Measurements from ENCODE around the gene GLTP. TPM values are rescaled to one million over a fixed set of nuclear protein-coding genes. Genes with fewer than 3 reads are reported as not detected.

The GLTP gene
- total RNA-seq, 4 donors from 2014 or later = 22.2 to 35.9 (median 32.6) TPM

- no peak for TF ChIP-seq CTCF (IDR thresholded peaks at IDR 0.05; ENCODE audit: low read depth)
Measured at GRCh38 chr12:109870648-109871047, 9.7 kb downstream of the GLTP start.

GRCh38 chr12:109868182-109869051 is 11.9 kb downstream of the GLTP start:
- TF ChIP-seq CTCF (IDR thresholded peaks at IDR 0.05; ENCODE audit: low read depth) = no peak

- TF ChIP-seq CTCF (IDR thresholded peaks at IDR 0.05; ENCODE audit: low read depth) = no peak
Measured at GRCh38 chr12:109864916-109865315, 15.4 kb downstream of the GLTP start.

GRCh38 chr12:109863847-109864712 is 16.3 kb downstream of the GLTP start:
- TF ChIP-seq CTCF (IDR thresholded peaks at IDR 0.05; ENCODE audit: low read depth) = no peak

GRCh38 chr12:109861689-109862314 is 18.5 kb downstream of the GLTP start:
- no peak for TF ChIP-seq CTCF (IDR thresholded peaks at IDR 0.05; ENCODE audit: low read depth)

GRCh38 chr12:109860977-109861376 is 19.4 kb downstream of the GLTP start:
- TF ChIP-seq CTCF (IDR thresholded peaks at IDR 0.05; ENCODE audit: low read depth) = no peak

GRCh38 chr12:109858764-109859163 is 21.6 kb downstream of the GLTP start:
- no peak for TF ChIP-seq CTCF (IDR thresholded peaks at IDR 0.05; ENCODE audit: low read depth)

Data from subcutaneous adipose tissue (tissue), 4 donors.